ENCODE results near the gene CR1. TPM values are rescaled to one million over a fixed set of nuclear protein-coding genes. Genes with fewer than 3 reads are reported as not detected.

CR1 gene
- total RNA-seq, 2 experiments from 2014 or later = not detected

DNA sequence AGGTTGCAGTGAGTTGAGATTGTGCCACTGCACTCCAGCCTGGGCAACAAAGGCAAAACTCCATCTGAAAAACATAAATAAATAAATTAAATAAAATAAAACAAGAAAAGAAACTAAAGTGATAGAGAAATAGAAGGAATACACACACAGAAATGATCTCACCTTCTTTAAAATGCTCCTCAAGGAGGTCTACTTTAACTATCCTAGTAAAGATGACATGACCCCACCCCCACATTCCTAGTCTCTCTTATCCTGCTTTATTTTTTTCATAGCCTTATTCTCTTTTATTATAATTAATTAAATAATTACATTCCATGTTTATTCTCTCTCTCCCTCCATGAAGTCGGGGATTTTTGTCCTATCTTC lies 131.0 kb downstream of the CR1 start:
- no peak overlapping the region for H3K27ac ChIP-seq (ENCODE audit: low read depth, low read length, poor library complexity, severe bottlenecking)
- no peak for DNase-seq (ENCODE audit: low spot score)
- intact Hi-C loops (cut with micrococcal nuclease; ENCODE audit: unreplicated experiment) = no loop called here
- no peaks in the 10 kb centered on the region for H4K20me1 ChIP-seq (ENCODE audit: insufficient read depth, low read length)
- no peaks in the 10 kb centered on the region for H3K9me3 ChIP-seq (ENCODE audit: low read length)
- H3K36me3 ChIP-seq (ENCODE audit: insufficient read depth, low read length) = no peaks in the 10 kb centered on the region
- H3K4me2 ChIP-seq (ENCODE audit: low read length) = no peak overlapping the region
- BruUV-seq (replicated peaks) = no TSS peak
- no peaks in the 10 kb centered on the region for H3K79me2 ChIP-seq (ENCODE audit: insufficient read depth, low read depth, low read length)
- H3K4me1 ChIP-seq (ENCODE audit: insufficient read depth, low read length, poor library complexity, severe bottlenecking) = no peaks in the 10 kb centered on the region
- H2AFZ ChIP-seq (ENCODE audit: low read length) = no peak overlapping the region
- H3K9me2 ChIP-seq (ENCODE audit: insufficient read depth, low read length) = no peaks in the 10 kb centered on the region
- ChIA-PET CTCF (ENCODE audit: unreplicated experiment) (no interaction called here), POLR2A (no interaction called here)
- TF ChIP-seq EZH2phosphoT487 (IDR thresholded peaks at IDR 0.05; ENCODE audit: borderline replicate concordance, low read depth, low read length) (no peak), CTCF (conservative IDR thresholded peaks at IDR 0.05; ENCODE audit: low read length) (no peak)
- H3K4me3 ChIP-seq (ENCODE audit: low read depth, low read length, poor library complexity, severe bottlenecking) = no peak overlapping the region

- CTCF ChIA-PET (ENCODE audit: unreplicated experiment) = no interaction called here
- Histone ChIP-seq H3K4me2 (ENCODE audit: low read length) (no peak overlapping the region), H4K20me1 (ENCODE audit: insufficient read depth, low read length) (no peaks in the 10 kb centered on the region), H3K79me2 (ENCODE audit: insufficient read depth, low read depth, low read length) (no peaks in the 10 kb centered on the region), H3K9me2 (ENCODE audit: insufficient read depth, low read length) (no peaks in the 10 kb centered on the region), H3K27ac (ENCODE audit: low read depth, low read length, poor library complexity, severe bottlenecking) (no peak overlapping the region), H3K9me3 (ENCODE audit: low read length) (no peaks in the 10 kb centered on the region), H3K4me1 (ENCODE audit: insufficient read depth, low read length, poor library complexity, severe bottlenecking) (no peaks in the 10 kb centered on the region), H2AFZ (ENCODE audit: low read length) (no peak overlapping the region), H3K4me3 (ENCODE audit: low read depth, low read length, poor library complexity, severe bottlenecking) (no peak overlapping the region), H3K36me3 (ENCODE audit: insufficient read depth, low read length) (no peaks in the 10 kb centered on the region)
- TF ChIP-seq EZH2phosphoT487 (IDR thresholded peaks at IDR 0.05; ENCODE audit: borderline replicate concordance, low read depth, low read length) = no peak
- no peak for TF ChIP-seq CTCF (conservative IDR thresholded peaks at IDR 0.05; ENCODE audit: low read length)
- intact Hi-C loops (cut with micrococcal nuclease; ENCODE audit: unreplicated experiment) = no loop called here
- DNase-seq (ENCODE audit: low spot score) = no peak
- POLR2A ChIA-PET = no interaction called here
- no TSS peak for BruUV-seq (replicated peaks)
These were observed 131.5 kb downstream of the CR1 start for GRCh38 chr1:207627496-207627895.

DNA sequence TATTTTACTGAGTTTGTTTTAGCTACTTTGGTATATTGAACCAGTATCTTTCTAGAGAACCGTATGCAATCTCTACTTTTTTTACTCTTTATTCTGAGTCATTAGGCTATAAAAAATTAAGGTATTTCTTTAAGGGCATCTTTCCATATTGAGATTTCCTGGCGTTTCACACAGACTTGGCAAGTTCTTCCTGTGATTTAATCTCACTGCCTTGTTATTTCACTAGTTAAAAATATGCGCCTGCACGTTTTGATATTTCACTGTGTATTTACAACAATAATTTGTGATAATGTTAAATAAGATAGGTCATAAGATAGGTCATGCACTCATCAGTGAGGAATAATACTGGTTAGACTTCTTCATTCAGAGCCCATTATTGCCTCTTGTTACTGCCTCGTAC lies 132.8 kb downstream of the CR1 start:
- no peak for DNase-seq (ENCODE audit: low spot score)
- TF ChIP-seq EZH2phosphoT487 (IDR thresholded peaks at IDR 0.05; ENCODE audit: borderline replicate concordance, low read depth, low read length) = no peak
- no peak for TF ChIP-seq CTCF (conservative IDR thresholded peaks at IDR 0.05; ENCODE audit: low read length)
- Histone ChIP-seq H3K9me2 (ENCODE audit: insufficient read depth, low read length) (no peaks in the 10 kb centered on the region), H3K36me3 (ENCODE audit: insufficient read depth, low read length) (no peaks in the 10 kb centered on the region), H3K4me1 (ENCODE audit: insufficient read depth, low read length, poor library complexity, severe bottlenecking) (no peaks in the 10 kb centered on the region), H3K4me3 (ENCODE audit: low read depth, low read length, poor library complexity, severe bottlenecking) (no peak overlapping the region), H3K9me3 (ENCODE audit: low read length) (no peaks in the 10 kb centered on the region), H3K27ac (ENCODE audit: low read depth, low read length, poor library complexity, severe bottlenecking) (no peak overlapping the region), H3K79me2 (ENCODE audit: insufficient read depth, low read depth, low read length) (no peaks in the 10 kb centered on the region), H3K4me2 (ENCODE audit: low read length) (no peak overlapping the region), H2AFZ (ENCODE audit: low read length) (no peak overlapping the region), H4K20me1 (ENCODE audit: insufficient read depth, low read length) (no peaks in the 10 kb centered on the region)
- POLR2A ChIA-PET = no interaction called here
- BruUV-seq (replicated peaks) = no TSS peak
- intact Hi-C loops (cut with micrococcal nuclease; ENCODE audit: unreplicated experiment) = no loop called here
- CTCF ChIA-PET (ENCODE audit: unreplicated experiment) = no interaction called here

Measured in OCI-LY7 (cell line).